Activated naive CD4-positive, alpha-beta T cell (primary cell): Measurements from ENCODE around the gene STAT1.

Experiments
- DNase-seq, 4 experiments: peaks; one replicate each; lab custom pipeline; 2025; lab: John Stamatoyannopoulos, UW

The STAT1 gene

GRCh38 chr2:191031256-191031655 is 17.3 kb upstream of the STAT1 start:
- no peak for DNase-seq

GRCh38 chr2:191030521-191031154 is 16.7 kb upstream of the STAT1 start:
- DNase-seq = peak in 1 of 4 experiments; percentile 10

- no peak for DNase-seq
These were observed 15.4 kb upstream of the STAT1 start for GRCh38 chr2:191029280-191029950.

- DNase-seq = no peak
These were observed 12.4 kb upstream of the STAT1 start for GRCh38 chr2:191026377-191026776.

- no peak for DNase-seq
These were observed 11.2 kb upstream of the STAT1 start for GRCh38 chr2:191025135-191025534.

- no peak for DNase-seq
These were observed 9.3 kb upstream of the STAT1 start for GRCh38 chr2:191023235-191023679.

- peak in 1 of 4 experiments; percentile 32 for DNase-seq
These were observed 6.9 kb upstream of the STAT1 start for GRCh38 chr2:191020742-191021381.

- DNase-seq = peak; percentile 76 to 92 (median 87)
These were observed 6.3 kb upstream of the STAT1 start for GRCh38 chr2:191020221-191020741.

- no peak for DNase-seq
These were observed 5.4 kb upstream of the STAT1 start for GRCh38 chr2:191019376-191019775.

- DNase-seq = no peak
These were observed 4.7 kb upstream of the STAT1 start for GRCh38 chr2:191018643-191019119.

- DNase-seq = no peak
These were observed 4.1 kb upstream of the STAT1 start for GRCh38 chr2:191018048-191018447.

- DNase-seq = no peak
These were observed 1.9 kb upstream of the STAT1 start for GRCh38 chr2:191015831-191016230.

- no peak for DNase-seq
These were observed 1.3 kb upstream of the STAT1 start for GRCh38 chr2:191015239-191015638.

- DNase-seq = no peak
These were observed 666 bp upstream of the STAT1 start for GRCh38 chr2:191014653-191015020.

GRCh38 chr2:191013682-191013931 is 364 bp downstream of the STAT1 start:
- no peak for DNase-seq

- no peak for DNase-seq
These were observed 908 bp downstream of the STAT1 start for GRCh38 chr2:191012845-191013681.

GRCh38 chr2:191012346-191012745 is 1.6 kb downstream of the STAT1 start:
- DNase-seq = no peak

- no peak for DNase-seq
These were observed 2.8 kb downstream of the STAT1 start for GRCh38 chr2:191010887-191011885.

GRCh38 chr2:191009541-191010374 is 4.2 kb downstream of the STAT1 start:
- no peak for DNase-seq

- no peak for DNase-seq
These were observed 5.7 kb downstream of the STAT1 start for GRCh38 chr2:191008286-191008685.
